Renal pelvis (tissue), 3 donors: ENCODE results near the gene ZBTB3. TPM values are rescaled to one million over a fixed set of nuclear protein-coding genes. Genes with fewer than 3 reads are reported as not detected.

Experiments used
- polyA plus RNA-seq, 3 donors: library from polyadenylated mRNA; unstranded; fragments of 120-200 nt; gene quantifications; one replicate each; pipeline ENCODE4 v1.2.1, GENCODE V29; 2013; ENCODE audit not compliant: insufficient read length in 3 of 3

Gene ZBTB3
- polyA plus RNA-seq, 3 donors = 8.1 to 10.4 (median 9.4) TPM

Other genes with a start within 250 kb of the ZBTB3 start
- gene AHNAK, start 207.4 kb downstream of the ZBTB3 start, polyA plus RNA-seq = 100 to 1,000 TPM; 199 to 275 (median 229) TPM
- 1,000 to 10,000 TPM; 2,197 to 2,450 (median 2,385) TPM for gene EEF1G, start 180.3 kb downstream of the ZBTB3 start, polyA plus RNA-seq
- 10 to 100 TPM; 22.1 to 30.2 (median 25.6) TPM for gene TUT1, start 162.6 kb downstream of the ZBTB3 start, polyA plus RNA-seq
- 10 to 100 TPM; 95.7 to 98.2 (median 96.5) TPM for gene MTA2, start 152.3 kb downstream of the ZBTB3 start, polyA plus RNA-seq
- gene EML3, start 141.4 kb downstream of the ZBTB3 start, polyA plus RNA-seq = 10 to 100 TPM; 32.2 to 40.6 (median 38.0) TPM
- 1 to 10 TPM; 2.7 to 4.6 (median 3.1) TPM for gene ROM1, start 140.9 kb downstream of the ZBTB3 start, polyA plus RNA-seq
- gene B3GAT3, start 132.2 kb downstream of the ZBTB3 start, polyA plus RNA-seq = 10 to 100 TPM; 37.4 to 45.4 (median 38.7) TPM
- 100 to 1,000 TPM; 371 to 407 (median 392) TPM for gene GANAB, start 107.5 kb downstream of the ZBTB3 start, polyA plus RNA-seq
- 10 to 100 TPM; 21.5 to 24.8 (median 23.5) TPM for gene INTS5, start 100.9 kb downstream of the ZBTB3 start, polyA plus RNA-seq
- gene C11orf98, start 89.0 kb downstream of the ZBTB3 start, polyA plus RNA-seq = 10 to 100 TPM; 57.7 to 62.1 (median 60.3) TPM
- 1 to 10 TPM; 5.1 to 6.6 (median 6.0) TPM for gene CSKMT, start 88.8 kb downstream of the ZBTB3 start, polyA plus RNA-seq
- 10 to 100 TPM; 10.4 to 13.1 (median 12.9) TPM for gene UQCC3, start 82.5 kb downstream of the ZBTB3 start, polyA plus RNA-seq
- gene LBHD1, start 81.9 kb downstream of the ZBTB3 start, polyA plus RNA-seq = 10 to 100 TPM in 2 of 3 donors, 1 to 10 TPM in 1; 8.6 to 11.6 (median 10.6) TPM
- gene UBXN1, start 75.1 kb downstream of the ZBTB3 start, polyA plus RNA-seq = 100 to 1,000 TPM; 151 to 204 (median 191) TPM
- 1 to 10 TPM in 2 of 3 donors, under 1 TPM in 1; 0.68 to 1.0 (median 1.0) TPM for gene LRRN4CL, start 64.6 kb downstream of the ZBTB3 start, polyA plus RNA-seq
- gene BSCL2, start 46.7 kb downstream of the ZBTB3 start, polyA plus RNA-seq = 10 to 100 TPM; 65.7 to 72.7 (median 68.1) TPM
- 1 to 10 TPM; 2.1 to 3.6 (median 2.5) TPM for gene GNG3, start 46.5 kb downstream of the ZBTB3 start, polyA plus RNA-seq
- gene HNRNPUL2, start 26.7 kb downstream of the ZBTB3 start, polyA plus RNA-seq = 10 to 100 TPM; 79.1 to 92.4 (median 86.0) TPM
- gene TTC9C, start 25.7 kb downstream of the ZBTB3 start, polyA plus RNA-seq = 10 to 100 TPM; 37.0 to 48.6 (median 45.8) TPM
- 100 to 1,000 TPM; 133 to 173 (median 153) TPM for gene POLR2G, start 7.4 kb upstream of the ZBTB3 start, polyA plus RNA-seq
- 10 to 100 TPM; 32.9 to 44.1 (median 40.0) TPM for gene TAF6L, start 17.2 kb upstream of the ZBTB3 start, polyA plus RNA-seq
- 10 to 100 TPM; 67.7 to 75.2 (median 71.3) TPM for gene TMEM179B, start 33.2 kb upstream of the ZBTB3 start, polyA plus RNA-seq
- gene TMEM223, start 37.8 kb upstream of the ZBTB3 start, polyA plus RNA-seq = 10 to 100 TPM; 30.6 to 31.6 (median 31.1) TPM
- gene NXF1, start 51.3 kb upstream of the ZBTB3 start, polyA plus RNA-seq = 100 to 1,000 TPM; 117 to 137 (median 126) TPM
- gene STX5, start 77.9 kb upstream of the ZBTB3 start, polyA plus RNA-seq = 10 to 100 TPM; 50.5 to 59.2 (median 54.7) TPM
- gene TEX54, start 78.7 kb upstream of the ZBTB3 start, polyA plus RNA-seq = under 1 TPM in 2 of 3 donors, not detected in 1; 0.36 to 0.65 TPM
- 10 to 100 TPM; 38.1 to 49.6 (median 47.0) TPM for gene WDR74, start 85.4 kb upstream of the ZBTB3 start, polyA plus RNA-seq
- gene SLC3A2, start 126.7 kb upstream of the ZBTB3 start, polyA plus RNA-seq = 100 to 1,000 TPM; 169 to 175 (median 169) TPM
- gene CHRM1, start 167.2 kb upstream of the ZBTB3 start, polyA plus RNA-seq = under 1 TPM in 2 of 3 donors, not detected in 1; 0.04 to 0.07 TPM
- 10 to 100 TPM; 25.1 to 38.1 (median 32.2) TPM for gene SLC22A6, start 230.8 kb upstream of the ZBTB3 start, polyA plus RNA-seq